GM12878 (cell line): ENCODE measurements around the gene LEPR.

Experiments
- CBX5 ChIP-seq: sonication (generic); IDR thresholded peaks from 2 replicates; pipeline ENCODE4 v1.6.1; 2016; ENCODE audit warnings: low read depth, moderate library complexity, mild to moderate bottlenecking, inconsistent platforms
- CHD2 ChIP-seq: IDR thresholded peaks from 2 replicates; pipeline ENCODE4 v1.6.1; 2011; ENCODE audit warnings: low read depth, low read length, improper control_type of control experiment, borderline replicate concordance
- CTCF ChIP-seq, 3 experiments: IDR thresholded peaks in 2 of 3; conservative IDR thresholded peaks in 1 of 3; 2 replicates each; pipeline ENCODE4 v1.5.1; 2011; ENCODE audit warnings: low read depth in 3 of 3, low read length in 3 of 3, mild to moderate bottlenecking in 3 of 3, control low read depth in 2 of 3, moderate library complexity in 2 of 3, inconsistent platforms in 1 of 3, mixed read lengths in 1 of 3; ENCODE audit not compliant: control insufficient read depth in 2 of 3, insufficient read depth in 1 of 3; ENCODE audit errors: extremely low read depth in 1 of 3
- EZH2 ChIP-seq: IDR thresholded peaks from 2 replicates; pipeline ENCODE4 v1.6.1; 2012; ENCODE audit warnings: low read depth, mild to moderate bottlenecking, control low read depth, inconsistent platforms, low read length, borderline replicate concordance; ENCODE audit not compliant: control insufficient read depth
- FOS ChIP-seq: IDR thresholded peaks from 3 replicates; pipeline ENCODE4 v1.6.1; 2011; ENCODE audit warnings: borderline replicate concordance; ENCODE audit not compliant: insufficient read length; ENCODE audit errors: extremely low read depth
- FOXK2 ChIP-seq: fragments of 450-650 bp; IDR thresholded peaks from 2 replicates; pipeline ENCODE4 v1.6.1; 2017; ENCODE audit warnings: mild to moderate bottlenecking, moderate library complexity
- HDAC6 ChIP-seq: fragments of 200-600 bp; sonication (generic); IDR thresholded peaks from one replicate; pipeline ENCODE4 v1.8.0; 2017; ENCODE audit warnings: antibody characterized with exemption; ENCODE audit not compliant: unreplicated experiment
- PBX3 ChIP-seq: IDR thresholded peaks from 2 replicates; pipeline ENCODE4 v1.6.1; 2011; ENCODE audit warnings: mild to moderate bottlenecking, low read depth, low read length, moderate library complexity; ENCODE audit not compliant: insufficient replicate concordance
- SRF ChIP-seq, 2 experiments: IDR thresholded peaks; 2 replicates each; pipeline ENCODE4 v1.6.1; 2011; ENCODE audit warnings: low read depth in 2 of 2, low read length in 2 of 2, mild to moderate bottlenecking in 1 of 2, moderate library complexity in 1 of 2
- SUPT20H ChIP-seq: IDR thresholded peaks from 2 replicates; pipeline ENCODE4 v1.6.1; 2011; ENCODE audit warnings: low read depth, mild to moderate bottlenecking, low read length, moderate library complexity, borderline replicate concordance; ENCODE audit not compliant: control insufficient read depth
- USF2 ChIP-seq: IDR thresholded peaks from 2 replicates; pipeline ENCODE4 v1.6.1; 2011; ENCODE audit warnings: low read depth, low read length, improper control_type of control experiment, borderline replicate concordance
- ZNF274 ChIP-seq: IDR thresholded peaks from one replicate; pipeline ENCODE4 v1.8.0; 2011; ENCODE audit not compliant: insufficient read length, insufficient read depth

- TF ChIP-seq HDAC6, result no peak
- TF ChIP-seq SRF (IDR thresholded peaks at IDR 0.05; ENCODE audit: low read depth in 2 of 2, low read length in 2 of 2), result no peak
- TF ChIP-seq SUPT20H, result no peak
- no peak for TF ChIP-seq EZH2
- no peak for TF ChIP-seq CHD2
- TF ChIP-seq FOXK2, result no peak
- TF ChIP-seq ZNF274, result no peak
- no peak for TF ChIP-seq USF2
- no peak for TF ChIP-seq PBX3
- no peak for TF ChIP-seq CTCF (IDR thresholded peaks at IDR 0.05 in 2 of 3, conservative IDR thresholded peaks at IDR 0.05 in 1 of 3; ENCODE audit: control insufficient read depth in 2 of 3, extremely low read depth in 1 of 3, insufficient read depth in 1 of 3, low read depth in 3 of 3, low read length in 3 of 3)
- TF ChIP-seq FOS, result no peak
- TF ChIP-seq CBX5, result no peak
These were observed 21.0 kb downstream of the LEPR start for GRCh38 chr1:65441464-65441863.
